SK-N-SH (cell line): ENCODE results near the gene PHLPP1. TPM values are rescaled to one million over a fixed set of nuclear protein-coding genes. Genes with fewer than 3 reads are reported as not detected.

Source experiments
- CTCF ChIA-PET: fragments of 300-600, 350-600 bp; formaldehyde crosslinking; extraction: SDS; loops from one replicate; lab custom pipeline; 2021; lab: Yijun Ruan, JAX
- POLR2A ChIA-PET: fragments of 350-600 bp; sonication (Branson Sonifier 250); formaldehyde crosslinking; extraction: SDS; loops from one replicate; lab custom pipeline; 2020; ENCODE audit warnings: antibody characterized with exemption, inconsistent platforms; lab: Yijun Ruan, JAX
- DNase-seq: peaks from one replicate; pipeline ENCODE4 v3.0.0; 2012
- H2AFZ ChIP-seq: fragments of 200-600 bp; sonication (generic); 2 replicates; pipeline ENCODE4 v1.8.1; 2016; ENCODE audit warnings: antibody characterized with exemption, mild to moderate bottlenecking, low read depth
- H3F3A ChIP-seq: fragments of 200-600 bp; sonication (generic); replicated peaks from 2 replicates; pipeline ENCODE3; 2016; ENCODE audit warnings: antibody characterized with exemption, mild to moderate bottlenecking; ENCODE audit not compliant: insufficient read depth
- H3K27ac ChIP-seq, 2 experiments: fragments of 200-500 bp in 1 of 2; fragments of 200-600 bp in 1 of 2; sonication (Bioruptor generic) in 1 of 2; sonication (generic), shearing (Covaris generic) in 1 of 2; 2 replicates each; pipeline versions ENCODE4 v1.5.1 to v1.6.1; 2014 to 2016; ENCODE audit warnings: low read depth in 2 of 2, inconsistent platforms in 1 of 2, low read length in 1 of 2, mild to moderate bottlenecking in 1 of 2, mixed read lengths in 1 of 2
- H3K27me3 ChIP-seq: fragments of 200-600 bp; sonication (generic), shearing (Covaris generic); 2 replicates; pipeline ENCODE4 v1.6.1; 2016; ENCODE audit warnings: mixed run types; ENCODE audit not compliant: insufficient read depth
- H3K36me3 ChIP-seq, 2 experiments: fragments of 200-500 bp in 1 of 2; fragments of 200-600 bp in 1 of 2; sonication (Bioruptor generic) in 1 of 2; sonication (generic) in 1 of 2; replicated peaks in 1 of 2; 2 replicates each; pipeline versions ENCODE3 to v1.5.1; 2014 to 2016; ENCODE audit warnings: low read length in 1 of 2, mild to moderate bottlenecking in 1 of 2; ENCODE audit not compliant: insufficient read depth in 2 of 2, control insufficient read depth in 1 of 2
- H3K4me1 ChIP-seq, 2 experiments: fragments of 200-500 bp in 1 of 2; fragments of 200-600 bp in 1 of 2; sonication (Bioruptor generic) in 1 of 2; sonication (generic), shearing (Covaris generic) in 1 of 2; 2 replicates each; pipeline versions ENCODE4 v1.5.1 to v1.6.1; 2014 to 2016; ENCODE audit warnings: low read depth in 1 of 2, low read length in 1 of 2, mixed run types in 1 of 2; ENCODE audit not compliant: insufficient read depth in 2 of 2, control insufficient read depth in 1 of 2
- H3K4me2 ChIP-seq: fragments of 200-600 bp; sonication (generic), shearing (Covaris generic); 2 replicates; pipeline ENCODE4 v1.6.1; 2017; ENCODE audit warnings: mixed run types
- H3K4me3 ChIP-seq, 2 experiments: fragments of 200-500 bp in 1 of 2; fragments of 200-600 bp in 1 of 2; sonication (Bioruptor generic) in 1 of 2; sonication (generic), shearing (Covaris generic) in 1 of 2; 2 replicates each; pipeline versions ENCODE4 v1.5.1 to v1.8.1; 2014 to 2016; ENCODE audit warnings: low read depth in 2 of 2, inconsistent platforms in 1 of 2, low read length in 1 of 2, mild to moderate bottlenecking in 1 of 2, mixed read lengths in 1 of 2, moderate library complexity in 1 of 2
- H3K79me2 ChIP-seq: fragments of 200-600 bp; sonication (generic); 2 replicates; pipeline ENCODE4 v1.8.1; 2017; ENCODE audit warnings: mild to moderate bottlenecking; ENCODE audit not compliant: insufficient read depth
- H3K9ac ChIP-seq: fragments of 200-600 bp; sonication (generic); 2 replicates; pipeline ENCODE4 v1.6.1; 2017; ENCODE audit warnings: mixed run types
- H3K9me2 ChIP-seq: fragments of 200-600 bp; sonication (generic); 2 replicates; pipeline ENCODE4 v1.6.1; 2017; ENCODE audit warnings: mixed run types
- H3K9me3 ChIP-seq: fragments of 200-600 bp; sonication (generic); 2 replicates; pipeline ENCODE4 v1.6.1; 2017; ENCODE audit warnings: mixed run types, mild to moderate bottlenecking, moderate library complexity
- H4K20me1 ChIP-seq: fragments of 200-600 bp; sonication (generic); 2 replicates; pipeline ENCODE4 v1.6.1; 2017; ENCODE audit warnings: mild to moderate bottlenecking, mixed run types; ENCODE audit not compliant: insufficient read depth
- CHD2 ChIP-seq: fragments of 150-350 bp; IDR thresholded peaks from 2 replicates; pipeline ENCODE4 v1.6.1; 2018; ENCODE audit warnings: low read length; ENCODE audit not compliant: partially characterized antibody
- EP300 ChIP-seq, 2 experiments: IDR thresholded peaks; 2 replicates each; pipeline versions ENCODE4 v1.4.0 to v1.6.1; 2012; ENCODE audit warnings: borderline replicate concordance in 1 of 2, low read depth in 1 of 2, low read length in 1 of 2
- EZH2phosphoT487 ChIP-seq: fragments of 200-600 bp; sonication (generic); IDR thresholded peaks from 2 replicates; pipeline ENCODE4 v1.6.1; 2017; ENCODE audit warnings: low read depth, mixed run types, mild to moderate bottlenecking, antibody characterized with exemption, moderate library complexity, borderline replicate concordance
- FOSL2 ChIP-seq: IDR thresholded peaks from 2 replicates; pipeline ENCODE4 v1.4.0; 2012; ENCODE audit warnings: low read depth, mild to moderate bottlenecking, moderate library complexity, borderline replicate concordance
- FOXM1 ChIP-seq: IDR thresholded peaks from 2 replicates; pipeline ENCODE4 v1.4.0; 2012; ENCODE audit warnings: low read depth, mild to moderate bottlenecking
- MEF2A ChIP-seq: IDR thresholded peaks from 2 replicates; pipeline ENCODE4 v1.4.0; 2012; ENCODE audit warnings: low read depth, borderline replicate concordance
- NRF1 ChIP-seq: IDR thresholded peaks from 2 replicates; pipeline ENCODE4 v1.6.1; 2012; ENCODE audit warnings: low read depth, mild to moderate bottlenecking, low read length
- PBX3 ChIP-seq: IDR thresholded peaks from 2 replicates; pipeline ENCODE4; 2012
- POLR2AphosphoS5 ChIP-seq: IDR thresholded peaks from 2 replicates; pipeline ENCODE4 v1.6.1; 2012; ENCODE audit warnings: low read depth, low read length
- RCOR1 ChIP-seq: fragments of 150-350 bp; IDR thresholded peaks from 2 replicates; pipeline ENCODE4 v1.6.1; 2017; ENCODE audit warnings: antibody characterized with exemption, low read length
- REST ChIP-seq: IDR thresholded peaks from 2 replicates; pipeline ENCODE4 v1.6.1; 2012; ENCODE audit warnings: mild to moderate bottlenecking, low read depth, low read length, moderate library complexity
- RFX5 ChIP-seq: IDR thresholded peaks from 2 replicates; pipeline ENCODE4 v1.6.1; 2012; ENCODE audit warnings: mild to moderate bottlenecking, improper control_type of control experiment, low read length
- SMC3 ChIP-seq: IDR thresholded peaks from 2 replicates; pipeline ENCODE4 v1.6.1; 2012; ENCODE audit warnings: low read depth, low read length, improper control_type of control experiment
- TAF1 ChIP-seq: IDR thresholded peaks from 2 replicates; pipeline ENCODE4 v1.6.1; 2012; ENCODE audit warnings: low read depth, mild to moderate bottlenecking, low read length, moderate library complexity, borderline replicate concordance
- TEAD4 ChIP-seq: IDR thresholded peaks from 2 replicates; pipeline ENCODE4 v1.4.0; 2012; ENCODE audit warnings: mild to moderate bottlenecking, borderline replicate concordance; ENCODE audit not compliant: insufficient read depth
- USF2 ChIP-seq: fragments of 150-350 bp; IDR thresholded peaks from 2 replicates; pipeline ENCODE4 v1.6.1; 2017; ENCODE audit warnings: antibody characterized with exemption, low read length, low read depth, borderline replicate concordance
- ZBTB33 ChIP-seq: IDR thresholded peaks from 2 replicates; pipeline ENCODE4 v1.4.0; 2012; ENCODE audit warnings: low read depth, borderline replicate concordance
- WGBS: methylation state at CpG from one replicate; pipeline ENCODE4 v1.1.6; 2017; ENCODE audit warnings: low lambda C conversion rate; 5-methylcytosine and 5-hydroxymethylcytosine counted together
- polyA plus RNA-seq, 3 experiments: library from polyadenylated mRNA; depleted of rRNA; stranded (reverse); fragments of >200 nt; gene quantifications; 2 replicates each; pipeline ENCODE4 v1.2.3, GENCODE V29; 2012

Gene PHLPP1
- polyA plus RNA-seq, 1 of the 3 experiments (the other 2 are of a cell fraction), result 4.6 TPM

GRCh38 chr18:62721839-62722795, 6.8 kb downstream of the PHLPP1 start:
- H3K36me3 ChIP-seq, result no peaks in the 10 kb centered on the region
- WGBS, result 89% methylated on average over 8 of the region's 8 CpGs
- CTCF ChIA-PET, result no interaction called here
- H3K4me2 ChIP-seq, result no peak overlapping the region
- H2AFZ ChIP-seq, result no peak overlapping the region
- H3K9ac ChIP-seq, result no peak overlapping the region
- H3F3A ChIP-seq, result no peaks in the 10 kb centered on the region
- no peaks in the 10 kb centered on the region for H3K9me3 ChIP-seq
- no peak for TF ChIP-seq TEAD4
- no peak for TF ChIP-seq TAF1
- TF ChIP-seq POLR2AphosphoS5, result no peak
- TF ChIP-seq NRF1, result no peak
- no peak for TF ChIP-seq RFX5
- no peak for TF ChIP-seq USF2
- TF ChIP-seq MEF2A, result no peak
- no peak for TF ChIP-seq EZH2phosphoT487
- TF ChIP-seq PBX3, result no peak
- TF ChIP-seq CHD2, result no peak
- no peak for TF ChIP-seq REST
- TF ChIP-seq FOSL2, result no peak
- TF ChIP-seq FOXM1, result no peak
- TF ChIP-seq RCOR1, result no peak
- TF ChIP-seq EP300 (IDR thresholded peaks at IDR 0.05; ENCODE audit: borderline replicate concordance in 1 of 2, low read depth in 1 of 2, low read length in 1 of 2), result no peak
- no peak for TF ChIP-seq ZBTB33
- no peak for TF ChIP-seq SMC3
- H3K4me3 ChIP-seq, result no peak overlapping the region
- peaks cover 9 to 23% of the 10 kb centered on the region in 2 experiments; a peak in 3 of 4 replicates for H3K4me1 ChIP-seq
- peaks cover 76% of the 10 kb centered on the region for H3K79me2 ChIP-seq
- POLR2A ChIA-PET, result no interaction called here
- no peaks in the 10 kb centered on the region for H3K27me3 ChIP-seq
- no peaks in the 10 kb centered on the region for H3K9me2 ChIP-seq
- H4K20me1 ChIP-seq, result peaks cover 6% of the 10 kb centered on the region; the same call in 1 of the 2 replicates
- no peak overlapping the region for H3K27ac ChIP-seq
- DNase-seq, result no peak
